Fibroblast of pulmonary artery (primary cell): ENCODE results near the gene CNOT2.

Experiments used
- DNase-seq: peaks from one replicate; pipeline ENCODE4 v3.0.0-alpha.2; 2010; ENCODE audit warnings: low read depth
- H3K4me3 ChIP-seq: replicated peaks from 2 replicates; pipeline ENCODE4 v1.5.1; 2011; ENCODE audit warnings: low read depth, mild to moderate bottlenecking, control low read depth, low read length, moderate library complexity
- CTCF ChIP-seq: IDR thresholded peaks from 2 replicates; pipeline ENCODE4 v1.5.1; 2011; ENCODE audit warnings: mild to moderate bottlenecking, control low read depth, low read length, inconsistent platforms; ENCODE audit errors: missing control alignments

Gene CNOT2

GRCh38 chr12:70270108-70270507, 26.9 kb downstream of the CNOT2 start:
- H3K4me3 ChIP-seq, result no peak overlapping the region
- DNase-seq, result no peak
- TF ChIP-seq CTCF, result no peak

- no peak for TF ChIP-seq CTCF
- DNase-seq, result no peak
Observed at GRCh38 chr12:70271025-70271424, 27.8 kb downstream of the CNOT2 start.

GRCh38 chr12:70272510-70272909, 29.3 kb downstream of the CNOT2 start:
- H3K4me3 ChIP-seq, result no peak overlapping the region
- no peak for DNase-seq
- no peak for TF ChIP-seq CTCF

More at GRCh38 chr12:70271025-70271424, 27.8 kb downstream of the CNOT2 start:
- H3K4me3 ChIP-seq, result no peak overlapping the region

- no peak overlapping the region for H3K4me3 ChIP-seq
- TF ChIP-seq CTCF, result no peak
- DNase-seq, result no peak
Observed at GRCh38 chr12:70275045-70275444, 31.8 kb downstream of the CNOT2 start.

- TF ChIP-seq CTCF, result no peak
- DNase-seq, result no peak
- H3K4me3 ChIP-seq, result no peak overlapping the region
Observed at GRCh38 chr12:70277973-70278372, 34.7 kb downstream of the CNOT2 start.

GRCh38 chr12:70278945-70279344, 35.7 kb downstream of the CNOT2 start:
- no peak for DNase-seq
- no peak overlapping the region for H3K4me3 ChIP-seq
- no peak for TF ChIP-seq CTCF

- no peak for DNase-seq
- no peak overlapping the region for H3K4me3 ChIP-seq
- no peak for TF ChIP-seq CTCF
Observed at GRCh38 chr12:70283232-70283631, 40.0 kb downstream of the CNOT2 start.
